Right forelimb (tissue), 1 donor: ENCODE results near the gene THAP12.

ENCODE experiments used
- DNase-seq: peaks from one replicate; pipeline ENCODE4 v3.0.0-alpha.2; 2018

THAP12 gene

DNA sequence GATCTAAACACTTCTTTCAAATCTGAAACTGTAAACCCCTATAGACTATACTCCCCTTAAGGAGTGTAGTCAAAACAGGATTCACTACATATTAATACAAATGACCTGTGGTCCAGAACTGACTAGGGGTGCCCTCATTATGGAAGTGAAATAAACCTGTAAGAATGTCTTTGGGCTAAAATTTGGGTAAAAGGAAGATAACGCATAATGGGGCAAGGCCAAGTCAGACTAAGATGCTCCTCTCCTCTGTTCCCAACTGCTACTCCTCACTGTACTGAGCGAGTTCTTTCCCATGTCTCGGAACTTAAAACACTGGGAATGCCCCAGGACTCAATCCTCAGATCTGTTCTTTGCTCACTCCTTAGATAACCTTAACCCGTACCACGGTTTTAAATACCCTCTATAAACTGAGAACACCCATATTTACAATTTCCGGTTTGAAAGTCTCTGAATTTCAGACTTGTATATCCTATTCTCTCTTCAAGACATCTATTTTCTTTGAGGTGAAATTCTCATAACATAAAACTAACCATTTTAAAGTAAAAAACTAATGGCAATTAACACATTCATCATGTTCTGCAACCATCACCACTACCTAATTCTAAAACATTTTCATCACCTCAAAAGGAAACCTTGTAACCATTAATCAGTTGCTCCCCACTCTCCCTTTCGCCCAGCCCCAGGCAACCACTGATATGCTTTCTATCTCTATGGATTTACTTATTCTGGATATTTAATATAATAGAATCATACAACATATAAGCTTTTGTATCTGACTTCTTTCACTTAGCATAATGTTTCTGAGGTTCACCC, 4.0 kb downstream of the THAP12 start:
- DNase-seq: no peak

DNA sequence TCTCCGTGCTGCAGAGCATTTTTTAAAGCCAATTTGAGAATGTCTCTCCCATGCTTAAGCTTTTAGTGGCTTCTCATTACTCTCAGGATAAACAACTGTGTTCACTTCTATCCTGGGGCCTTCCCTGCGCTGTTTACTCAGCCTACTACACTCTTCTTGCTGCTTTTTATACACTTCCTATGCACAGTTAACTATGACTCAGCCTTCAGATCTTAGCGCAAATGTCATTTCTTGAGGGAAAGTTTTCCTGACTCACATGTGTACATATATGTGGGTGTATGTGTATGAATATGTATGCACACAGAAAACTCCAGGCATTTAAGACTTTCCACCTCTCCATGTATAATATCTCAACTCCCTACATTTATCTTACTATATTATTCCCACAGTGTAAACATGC, 9.8 kb downstream of the THAP12 start:
- DNase-seq: no peak

DNA sequence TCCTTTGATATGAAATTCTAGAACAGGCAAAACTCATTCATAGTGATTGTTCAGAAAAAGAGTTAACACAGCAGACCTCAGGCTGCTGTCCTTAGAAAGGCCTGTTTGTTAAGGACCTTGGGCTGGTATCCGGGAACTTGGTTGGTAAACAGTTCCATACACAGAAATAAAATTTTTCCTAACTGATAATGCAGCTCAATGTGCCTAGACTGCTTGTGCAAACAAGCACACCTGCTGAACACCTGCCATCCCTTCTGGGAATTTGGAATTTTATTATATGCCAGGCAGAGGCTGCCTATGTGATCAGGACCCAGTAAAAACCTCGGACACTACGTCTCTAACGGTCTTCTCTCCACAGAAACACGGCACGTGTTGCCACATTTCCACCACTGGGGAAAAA, 11.5 kb downstream of the THAP12 start:
- no peak for DNase-seq

DNA sequence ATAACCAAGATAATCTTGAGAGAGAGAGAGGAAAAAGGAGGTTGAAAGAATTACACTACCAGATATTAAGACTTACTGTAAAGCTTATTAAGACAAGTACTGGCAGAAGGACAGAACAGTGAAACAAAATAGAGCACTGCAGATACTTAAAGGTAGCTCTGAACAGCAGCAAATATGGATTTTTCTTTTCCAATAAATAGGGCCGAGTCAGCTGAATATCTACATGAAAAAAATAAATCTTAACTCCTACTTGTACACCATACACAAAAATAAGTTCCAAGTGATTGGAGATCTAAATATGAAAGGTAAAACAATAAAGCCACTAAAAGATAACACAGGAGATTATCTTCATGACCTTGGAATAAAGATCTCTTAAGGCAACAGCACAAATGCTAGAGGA, 12.4 kb downstream of the THAP12 start:
- DNase-seq: no peak

DNA sequence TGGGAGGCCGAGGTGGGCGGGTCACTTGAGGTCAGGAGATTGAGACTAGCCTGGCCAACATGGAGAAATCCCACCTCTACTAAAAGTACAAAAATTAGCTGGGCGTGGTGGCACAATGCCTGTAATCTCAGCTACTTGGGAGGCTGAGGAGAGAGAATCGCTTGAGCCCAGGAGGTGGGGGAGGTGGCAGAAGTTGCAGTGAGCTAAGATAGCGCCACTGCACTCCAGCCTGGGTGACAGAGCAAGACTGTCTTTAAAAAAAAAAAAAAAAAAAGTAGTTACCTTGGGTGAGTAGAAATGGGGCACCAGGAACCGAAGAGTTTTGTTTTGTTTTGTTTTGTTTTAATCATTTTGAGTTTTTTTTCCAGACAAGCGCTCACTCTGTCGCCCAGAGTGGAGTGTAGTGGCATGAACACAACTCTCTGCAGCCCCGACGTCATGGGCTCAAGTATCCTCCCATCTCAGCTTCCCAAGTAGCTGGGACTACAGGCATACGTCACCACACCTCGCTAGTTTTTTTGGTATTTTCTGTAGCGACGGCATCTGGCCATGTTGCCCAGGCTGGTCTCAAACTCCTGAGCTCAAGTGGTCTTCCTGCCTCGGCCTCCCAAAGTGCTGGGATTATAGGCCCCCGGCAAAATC, 15.8 kb downstream of the THAP12 start:
- DNase-seq: no peak

DNA sequence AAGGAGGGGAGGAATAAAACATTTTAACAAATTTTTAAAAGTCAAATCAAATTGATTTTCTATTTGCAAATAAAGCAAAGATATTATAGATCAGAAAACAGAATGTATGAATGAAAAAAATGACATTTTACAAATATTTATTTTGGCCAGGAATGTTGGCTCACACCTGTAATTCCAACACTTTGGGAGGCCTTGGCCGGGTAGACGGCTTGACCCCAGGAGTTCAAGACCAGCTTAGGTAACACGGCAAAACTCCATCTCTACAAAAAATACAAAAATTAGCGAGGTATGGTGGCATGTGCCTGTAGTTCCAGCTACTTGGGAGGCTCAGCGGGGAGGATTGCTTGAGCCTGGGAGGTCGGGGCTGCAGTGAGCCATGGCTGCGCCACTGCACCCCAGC, 18.2 kb downstream of the THAP12 start:
- no peak for DNase-seq

DNA sequence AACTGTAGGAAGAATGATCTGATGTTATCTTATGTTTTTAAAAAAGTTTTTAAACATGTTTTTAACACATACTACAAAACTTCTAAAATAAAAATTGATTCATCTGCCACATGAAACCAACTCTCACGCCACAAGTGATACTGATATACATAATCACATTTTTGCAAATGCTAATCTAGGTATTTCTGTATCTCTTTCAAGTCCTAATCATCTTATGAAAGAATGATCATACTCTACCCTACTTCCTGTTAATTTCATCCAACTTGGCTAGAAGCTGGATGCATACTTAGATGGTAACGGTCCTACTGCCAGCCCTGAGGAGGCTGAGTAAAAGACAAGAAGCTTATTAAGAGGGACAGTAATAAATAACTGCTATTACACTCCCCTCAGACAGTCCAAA, 19.2 kb downstream of the THAP12 start:
- DNase-seq: no peak

DNA sequence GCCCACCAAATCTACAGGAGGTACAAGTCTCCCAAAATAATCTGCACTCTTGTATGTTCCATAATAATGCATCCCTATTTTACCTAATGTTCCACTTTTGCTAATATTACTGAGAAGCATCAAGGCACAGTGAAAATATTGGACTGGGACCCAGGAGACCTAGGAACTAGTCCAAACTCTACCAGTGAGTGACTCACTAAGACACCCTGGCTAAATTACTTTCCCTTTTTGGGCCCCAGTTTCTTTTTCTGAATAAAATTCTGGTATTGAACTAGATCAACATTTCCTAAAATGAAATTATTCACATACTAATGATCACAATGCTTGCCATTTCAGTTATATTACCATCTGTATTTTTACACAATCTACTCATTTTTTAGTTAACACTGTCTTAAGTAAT, 19.6 kb downstream of the THAP12 start:
- DNase-seq: no peak

DNA sequence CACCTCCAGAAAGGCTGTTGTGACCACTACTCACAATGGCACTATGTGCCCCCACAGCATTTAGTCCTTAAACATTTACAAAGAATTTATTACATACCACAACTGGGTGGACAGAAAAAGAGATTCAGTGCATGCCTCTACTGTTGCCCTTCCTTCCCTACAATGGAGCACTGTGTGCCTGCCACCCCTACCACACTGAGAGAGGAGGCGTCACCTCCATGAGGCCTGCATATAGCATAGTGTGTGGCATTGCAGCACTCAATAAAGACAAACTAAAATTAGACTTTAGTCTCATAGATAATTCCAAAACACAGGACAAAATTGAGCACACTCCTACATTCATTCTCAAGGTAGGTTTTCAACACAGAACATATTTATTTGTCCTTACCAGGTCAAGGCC, 25.8 kb downstream of the THAP12 start:
- DNase-seq: no peak

DNA sequence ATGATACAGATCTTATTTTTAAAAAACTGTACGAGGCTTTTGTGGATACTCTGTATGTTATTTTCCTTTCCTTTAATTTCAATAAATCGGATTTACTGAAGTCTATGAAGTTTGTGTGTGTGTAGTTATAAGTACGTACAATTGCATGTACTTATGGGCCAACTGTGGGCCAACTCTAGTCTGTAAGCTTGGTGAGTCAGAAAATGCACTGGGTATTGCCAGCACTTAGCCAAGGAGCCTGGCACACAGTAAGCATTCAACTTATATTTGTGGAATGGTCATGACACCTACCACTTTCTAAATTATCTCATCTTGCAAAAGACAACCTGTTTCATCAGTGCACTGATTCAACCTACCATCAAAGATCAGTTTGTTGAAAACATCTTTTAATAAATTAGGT, 32.6 kb downstream of the THAP12 start:
- DNase-seq: no peak

DNA sequence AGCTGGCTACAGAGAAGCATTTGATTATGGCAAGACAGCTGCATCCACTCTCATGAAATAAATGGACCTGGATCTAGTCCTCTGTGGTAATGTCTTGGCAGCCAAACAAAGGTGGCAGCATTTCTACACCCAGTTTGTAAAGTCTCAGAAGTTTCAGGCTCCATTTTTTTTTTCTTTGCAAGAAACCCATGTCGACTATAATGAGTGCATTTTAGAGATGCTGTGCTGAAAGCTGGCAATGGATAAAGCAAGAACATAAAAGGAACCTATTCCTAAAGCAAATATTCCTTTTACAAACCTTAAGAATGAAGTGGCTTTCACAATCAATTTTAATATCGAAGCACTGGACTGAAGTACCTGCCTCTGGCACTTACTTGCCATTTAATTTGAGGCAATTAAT, 33.5 kb downstream of the THAP12 start:
- DNase-seq: no peak

DNA sequence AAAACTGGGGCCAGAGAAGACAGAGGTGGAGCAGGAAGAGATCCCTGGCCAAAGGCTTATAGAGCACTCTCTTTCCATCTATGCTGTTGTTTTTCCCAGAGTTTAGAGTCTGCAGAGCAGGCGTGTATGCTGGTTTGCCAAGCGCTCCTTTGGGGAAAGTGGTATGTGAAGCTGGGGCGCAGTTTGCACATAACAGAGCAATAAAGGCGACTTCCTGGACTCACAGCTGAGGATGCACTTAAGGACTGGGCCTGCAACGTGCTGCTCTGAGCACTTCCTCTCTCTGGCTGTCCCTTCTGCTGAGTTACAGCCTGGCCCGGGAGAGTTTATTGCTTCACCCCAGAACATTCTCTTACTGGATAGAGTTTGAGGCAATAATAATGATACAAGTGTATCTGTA, 41.7 kb downstream of the THAP12 start:
- DNase-seq: peak; percentile 85

DNA sequence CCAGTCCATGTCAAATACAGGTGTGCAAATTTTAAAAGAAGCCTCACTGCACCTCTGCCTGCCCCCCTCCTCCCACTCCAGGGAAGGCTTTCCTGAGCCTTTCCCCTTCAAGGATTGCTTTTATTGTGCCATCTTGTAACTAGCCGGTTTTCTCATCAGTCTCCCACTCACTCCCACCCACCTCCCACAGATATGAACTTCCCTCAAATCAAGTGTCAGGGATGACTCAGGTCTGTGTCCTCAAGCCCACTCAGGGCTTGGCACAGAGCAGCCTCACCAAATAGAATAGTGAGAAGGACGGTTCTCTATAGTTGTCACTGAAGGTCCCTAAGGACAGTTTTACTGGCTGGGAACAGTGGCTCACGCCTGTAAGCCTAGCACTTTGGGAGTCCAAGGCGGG, 43.0 kb downstream of the THAP12 start:
- DNase-seq: no peak

DNA sequence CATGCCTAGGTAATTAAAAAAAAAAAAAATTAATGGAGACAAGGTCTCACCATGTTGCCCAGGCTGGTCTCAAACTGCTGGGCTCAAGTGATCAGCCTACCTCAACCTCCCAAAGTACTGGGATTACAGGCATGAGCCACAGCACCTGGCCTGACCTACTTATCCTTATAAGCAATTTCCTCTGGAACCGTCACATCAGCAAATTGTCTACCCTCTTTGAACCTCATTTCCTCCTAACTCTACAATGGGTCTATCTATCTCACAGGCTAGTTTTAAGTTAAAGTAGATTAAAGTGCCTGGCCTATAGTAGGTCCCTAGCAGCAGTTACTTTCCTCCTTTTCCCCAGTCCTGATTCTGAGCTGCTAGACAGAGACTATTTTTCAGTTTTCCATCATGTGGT, 43.5 kb downstream of the THAP12 start:
- DNase-seq: no peak

DNA sequence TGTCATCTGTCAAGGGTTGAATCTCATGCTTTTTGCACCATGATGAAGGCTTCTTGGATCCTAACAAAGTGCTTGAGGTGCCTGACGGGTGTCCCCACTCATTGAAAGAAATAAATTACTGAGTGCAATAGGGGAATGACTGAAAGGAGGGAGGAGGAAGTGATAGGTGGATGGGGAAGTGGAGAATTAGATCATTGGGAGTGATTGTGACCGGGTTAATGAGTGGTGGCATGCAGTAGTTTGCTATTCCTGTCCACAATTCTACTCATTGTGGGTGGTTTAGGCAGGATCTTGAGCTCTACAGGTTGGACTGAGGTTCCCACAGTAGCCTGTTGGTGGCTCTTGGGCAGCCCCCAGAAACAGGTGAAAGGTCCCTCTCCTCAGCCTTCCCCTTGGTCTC, 44.3 kb downstream of the THAP12 start:
- no peak for DNase-seq

DNA sequence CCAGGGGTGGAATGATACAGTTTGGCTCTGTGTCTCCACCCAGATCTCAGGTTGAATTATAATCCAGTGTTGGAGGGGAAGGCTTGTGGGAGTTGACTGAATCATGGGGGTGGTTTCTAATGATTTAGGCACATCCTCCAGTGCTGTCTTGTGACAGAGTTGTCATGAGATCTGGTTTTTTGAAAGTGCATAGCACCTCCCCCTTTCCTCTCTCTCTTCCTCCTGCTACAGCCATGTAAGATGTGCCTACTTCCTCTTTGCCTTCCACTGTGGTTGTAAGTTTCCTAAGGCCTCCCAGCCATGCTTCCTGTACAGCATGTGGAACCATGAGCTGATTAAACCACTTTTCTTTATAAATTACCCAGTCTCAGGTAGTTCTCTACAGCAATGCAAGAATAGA, 45.1 kb downstream of the THAP12 start:
- DNase-seq: no peak

DNA sequence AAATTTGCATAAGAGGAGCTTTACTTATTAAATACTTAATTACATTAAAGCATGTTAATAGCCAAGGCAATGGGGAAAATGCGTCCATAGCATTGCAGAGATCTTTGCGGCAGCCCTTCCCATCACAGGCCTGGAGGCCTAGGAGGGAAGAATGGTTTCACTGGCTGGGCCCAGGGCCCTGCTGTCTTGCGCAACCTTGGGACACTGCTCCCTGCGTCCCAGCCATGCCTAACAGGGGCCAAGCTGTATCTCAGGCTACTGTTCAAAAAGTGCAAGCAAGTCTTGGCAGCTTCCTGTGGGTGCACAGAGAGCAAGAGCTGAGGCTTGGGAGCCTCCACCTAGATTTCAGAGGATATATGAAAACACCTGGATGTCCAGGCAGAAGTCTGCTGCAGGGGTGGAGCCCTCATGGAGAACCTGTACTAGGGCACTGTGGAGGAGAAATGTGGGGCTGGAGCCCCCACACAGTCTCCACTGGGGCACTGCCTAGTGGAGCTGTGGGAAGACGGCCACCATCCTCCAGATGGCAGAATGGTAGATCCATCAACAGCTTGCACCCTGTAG, 46.0 kb downstream of the THAP12 start:
- DNase-seq: no peak

DNA sequence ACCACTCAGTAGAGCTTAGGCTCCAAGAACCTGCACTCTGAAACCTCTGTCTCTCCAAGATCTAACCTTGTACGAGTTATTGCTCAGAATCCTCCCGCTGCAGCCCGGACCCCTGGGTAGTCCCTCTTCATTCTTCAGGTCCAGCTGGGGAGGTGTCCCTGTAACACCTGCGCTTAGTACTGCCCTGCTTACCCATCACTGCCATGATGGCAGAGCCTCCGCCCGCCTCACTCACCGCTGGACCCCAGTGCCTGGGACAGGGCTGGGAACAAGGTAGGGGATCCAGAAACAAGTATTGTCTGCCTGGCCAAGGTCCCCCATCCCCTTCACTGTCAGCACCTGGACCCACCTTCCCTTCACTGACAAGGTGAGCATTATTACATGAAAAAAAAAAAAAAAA, 50.3 kb downstream of the THAP12 start:
- no peak for DNase-seq

DNA sequence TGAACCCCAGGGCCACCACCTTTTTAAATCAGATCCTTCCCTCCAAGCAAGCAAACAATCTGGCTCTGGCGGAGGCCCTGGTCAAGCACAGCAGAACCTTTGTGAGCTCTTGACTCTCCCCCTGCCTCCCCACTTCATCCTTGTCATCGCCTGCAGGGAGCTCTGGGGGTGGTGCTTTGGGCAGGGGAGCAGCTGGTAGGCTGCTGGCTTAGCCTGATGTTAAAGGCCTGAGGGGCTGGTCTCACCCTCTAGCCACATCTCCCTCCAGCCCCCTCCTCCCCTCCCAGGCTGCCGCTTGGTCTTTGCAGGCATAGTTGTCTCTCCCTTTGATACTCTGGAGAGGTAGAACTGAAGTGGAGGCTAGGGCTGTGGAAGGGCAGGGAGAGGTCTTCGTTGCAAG, 50.9 kb downstream of the THAP12 start:
- no peak for DNase-seq

DNA sequence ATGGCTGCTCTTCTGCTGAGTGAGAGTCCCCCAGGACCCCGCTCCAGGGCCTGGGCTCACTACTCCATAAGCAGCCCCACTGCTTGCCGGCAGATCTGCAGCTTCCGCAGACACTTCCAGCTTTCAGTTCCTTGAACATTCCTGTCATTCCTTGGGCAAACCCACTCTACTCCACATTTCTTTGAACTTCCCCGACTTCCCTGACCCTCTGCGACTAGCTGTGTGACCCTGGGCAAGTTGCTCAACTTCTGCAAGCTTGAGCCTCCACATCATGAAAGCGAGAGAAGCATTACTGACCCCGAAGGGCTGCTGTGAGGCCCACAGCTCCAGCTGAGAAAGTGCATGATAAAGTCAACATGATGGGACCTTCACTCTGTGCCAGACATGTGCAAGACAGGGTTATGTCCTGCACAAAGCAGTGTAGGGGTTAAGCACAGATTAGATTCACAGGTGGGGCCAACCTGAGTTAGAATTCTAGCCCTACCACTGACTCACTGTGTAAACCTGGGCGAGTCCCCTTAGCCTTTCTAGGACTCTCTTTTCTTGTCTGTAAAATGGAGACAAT, 51.8 kb downstream of the THAP12 start:
- DNase-seq: no peak

DNA sequence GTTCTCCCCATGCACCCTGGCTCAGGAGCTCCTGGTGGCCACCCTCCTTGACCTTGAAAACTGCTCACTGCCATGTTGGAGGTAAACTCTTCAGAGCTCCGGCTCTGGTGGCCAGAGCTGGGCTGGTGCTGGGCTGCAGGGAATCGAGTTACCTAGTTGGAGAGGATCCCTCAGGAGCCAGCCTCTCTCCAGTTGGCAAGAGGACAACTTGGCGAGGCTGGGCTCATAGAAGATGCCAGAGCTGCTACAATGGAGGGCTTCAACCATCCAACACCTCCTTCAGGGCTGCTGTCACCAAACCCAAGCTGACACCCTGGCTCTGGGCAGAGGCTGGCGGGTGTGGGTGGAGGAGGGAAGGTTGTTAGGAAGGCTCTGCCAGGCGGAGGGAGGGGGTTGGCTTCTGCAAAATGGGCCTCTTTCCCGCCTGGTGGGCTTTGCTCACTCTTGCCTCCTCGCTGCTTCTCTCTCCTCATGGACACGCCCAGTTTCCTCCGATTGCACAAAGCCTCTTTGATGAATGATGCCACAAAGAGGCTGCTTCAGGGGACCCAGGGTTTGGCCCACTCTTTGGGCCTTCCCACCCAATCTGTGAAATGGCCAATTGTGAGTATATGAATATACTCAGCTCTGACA, 53.1 kb downstream of the THAP12 start:
- DNase-seq: peak; percentile 46

DNA sequence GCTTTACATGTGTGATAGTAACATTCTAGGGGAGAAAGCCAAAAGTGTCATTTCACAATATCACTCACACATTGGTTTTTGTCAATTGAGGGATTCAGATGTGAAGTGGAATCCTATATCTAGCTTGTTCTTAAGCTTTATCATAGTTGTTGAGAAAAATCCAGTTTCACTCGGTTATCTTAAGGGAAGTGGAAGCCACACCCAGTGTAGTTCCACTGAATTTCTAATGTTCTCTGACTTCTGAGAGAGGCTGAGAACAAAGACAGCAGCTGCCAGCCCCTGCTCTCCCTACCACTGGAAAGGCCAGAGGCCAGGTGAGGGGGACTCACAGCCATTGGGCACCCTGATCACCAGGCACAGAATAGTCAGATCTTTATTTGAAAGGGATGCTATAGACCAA, 53.7 kb downstream of the THAP12 start:
- DNase-seq: no peak

DNA sequence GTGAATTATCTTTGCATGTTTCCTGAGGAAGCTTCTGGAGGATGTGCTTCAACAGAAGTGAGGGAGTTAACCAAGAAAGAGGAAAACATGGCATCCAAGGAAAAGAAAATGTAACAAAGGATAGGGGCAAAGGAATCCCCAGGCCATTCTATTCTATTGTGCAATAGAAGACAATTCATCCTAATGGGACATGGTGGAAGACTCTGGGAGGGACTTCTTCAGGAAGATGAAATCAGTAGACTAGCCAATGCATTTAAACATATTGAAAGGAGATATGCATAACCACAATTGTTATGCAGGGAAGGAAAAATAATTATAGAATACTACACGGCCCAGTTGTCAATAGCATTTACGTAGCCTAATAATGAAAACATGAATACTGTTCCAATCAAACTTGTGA, 55.7 kb downstream of the THAP12 start:
- no peak for DNase-seq

DNA sequence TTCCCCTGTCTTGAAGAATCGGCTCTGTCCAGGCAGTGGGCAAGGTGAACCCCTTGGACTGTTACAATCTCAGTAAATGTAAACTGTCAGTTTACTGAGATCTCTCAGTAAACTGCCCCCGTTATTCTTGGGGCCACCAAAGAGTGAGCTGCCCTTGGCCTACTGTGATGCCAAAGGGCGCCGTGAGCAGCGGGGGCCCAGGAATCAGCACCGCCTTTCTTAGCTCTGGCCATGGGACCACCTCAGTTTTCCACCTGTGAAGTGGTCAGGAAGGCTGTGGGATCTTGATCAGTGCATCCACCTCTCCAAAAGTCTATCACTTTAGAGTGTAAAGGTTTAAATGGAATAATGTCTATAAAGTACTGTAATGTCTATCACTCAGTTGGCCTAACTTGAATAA, 57.1 kb downstream of the THAP12 start:
- no peak for DNase-seq
